ENCODE results near the gene MBL2.

MBL2 gene

DNA sequence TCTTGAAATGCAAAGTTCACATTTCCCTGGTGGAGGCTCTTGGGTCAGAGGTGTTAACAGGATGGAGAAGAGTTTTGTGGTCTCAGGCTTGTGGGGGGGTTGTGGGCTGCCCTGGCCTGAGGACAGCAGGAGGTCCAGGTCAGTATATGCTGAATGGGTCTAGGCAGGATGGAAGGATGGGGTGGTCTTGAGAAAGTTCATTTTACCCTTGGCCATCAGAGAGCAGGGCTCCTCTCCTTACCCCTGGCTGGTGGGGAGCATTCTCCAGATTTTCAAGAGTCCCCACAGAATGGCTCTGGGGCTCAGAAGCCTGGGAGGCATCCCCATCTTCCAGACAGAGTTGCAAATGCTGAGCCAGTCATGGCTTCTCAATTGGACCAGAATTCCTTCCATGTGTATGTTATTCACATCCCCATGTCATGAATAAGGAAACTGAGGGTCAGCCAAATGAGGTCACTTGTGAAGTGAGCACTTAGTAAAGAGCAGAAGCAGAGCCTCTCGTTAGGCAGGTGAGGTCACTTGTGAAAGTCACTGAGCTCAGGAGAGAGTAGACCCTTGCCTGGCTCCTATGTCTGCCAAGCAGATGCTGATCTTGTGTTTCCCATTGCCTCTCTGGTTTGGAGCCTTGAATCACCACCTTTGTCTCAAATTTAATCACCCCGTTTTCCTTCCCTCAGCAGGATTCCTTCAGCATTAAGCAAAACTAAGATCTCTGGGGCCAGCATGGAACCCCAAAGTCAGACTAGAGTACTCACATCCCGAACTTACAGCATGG lies 33.0 kb downstream of the MBL2 start:
- DNase-seq = no peak

DNA sequence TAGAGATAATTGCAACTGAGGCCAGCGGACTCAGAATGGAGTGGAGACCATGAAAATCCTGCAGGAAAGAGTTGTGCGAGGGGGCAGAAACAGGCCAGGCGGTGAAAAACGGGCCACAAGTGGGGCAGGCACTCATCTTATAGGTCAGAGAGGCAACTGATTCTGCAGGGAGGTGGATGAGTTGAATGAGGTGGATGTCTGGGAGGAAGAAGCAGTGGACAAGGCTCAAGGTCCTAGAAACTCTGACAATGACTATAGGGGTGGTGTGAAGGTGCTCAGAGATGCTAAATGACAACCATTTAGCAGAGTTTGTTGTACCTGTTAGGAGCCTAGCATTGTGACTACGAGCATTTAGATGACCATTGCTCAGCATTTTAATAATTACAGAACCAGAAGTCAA lies 33.6 kb downstream of the MBL2 start:
- no peak for DNase-seq

- peak in 1 of 2 experiments; percentile 35 for DNase-seq
Measured at GRCh38 chr10:52729271-52730104, 43.1 kb downstream of the MBL2 start.

DNA sequence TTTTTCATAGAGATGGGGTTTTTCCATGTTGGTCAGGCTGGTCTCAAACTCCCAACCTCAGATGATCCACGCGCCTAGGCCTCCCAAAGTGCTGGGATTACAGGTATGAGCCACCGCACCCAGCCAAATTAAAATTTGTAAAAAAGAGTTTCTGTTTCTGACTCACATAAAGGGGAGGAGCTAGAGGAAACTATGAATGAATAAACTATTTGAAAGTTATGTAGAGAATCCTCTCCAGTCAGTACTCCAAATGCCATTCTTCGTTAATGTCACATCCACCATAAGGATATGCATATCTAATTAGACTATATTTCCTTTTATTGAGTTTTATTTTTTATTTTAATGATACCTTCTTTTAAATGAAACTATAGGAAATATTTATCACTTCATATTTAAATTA lies 52.6 kb downstream of the MBL2 start:
- DNase-seq = no peak
